ENCODE results near the gene SOSTDC1.
"Not testable (repeated sequence)": the region's sequence is repeated elsewhere in the genome, so short reads cannot be mapped to it uniquely, and the experiment has no call there.

SOSTDC1 gene

GRCh38 chr7:16465469-16466361 lies at the start of gene SOSTDC1:
Gene SOSTDC1, minus strand, starts transcription at chr7:16465738. Its CDS starts 70 bp downstream, at chr7:16465668.
- no peak for DNase-seq (ENCODE audit: low spot score)

GRCh38 chr7:16514729-16515128 lies 49.2 kb upstream of the SOSTDC1 start:
- no peak for DNase-seq (ENCODE audit: low spot score)

- DNase-seq (ENCODE audit: low spot score): no peak
These were observed 48.7 kb upstream of the SOSTDC1 start for GRCh38 chr7:16514271-16514670.

- no peak for DNase-seq (ENCODE audit: low spot score)
These were observed 46.6 kb upstream of the SOSTDC1 start for GRCh38 chr7:16512097-16512496.

GRCh38 chr7:16511314-16511713 lies 45.8 kb upstream of the SOSTDC1 start:
- no peak for DNase-seq (ENCODE audit: low spot score)

- no peak for DNase-seq (ENCODE audit: low spot score)
These were observed 44.3 kb upstream of the SOSTDC1 start for GRCh38 chr7:16509829-16510228.

- not testable (repeated sequence) for DNase-seq (ENCODE audit: low spot score)
These were observed 40.9 kb upstream of the SOSTDC1 start for GRCh38 chr7:16506422-16506821.

- DNase-seq (ENCODE audit: low spot score): no peak
These were observed 38.5 kb upstream of the SOSTDC1 start for GRCh38 chr7:16504019-16504418.

- no peak for DNase-seq (ENCODE audit: low spot score)
These were observed 36.8 kb upstream of the SOSTDC1 start for GRCh38 chr7:16502303-16502702.

- DNase-seq (ENCODE audit: low spot score): no peak
These were observed 32.6 kb upstream of the SOSTDC1 start for GRCh38 chr7:16498122-16498521.

GRCh38 chr7:16494955-16495719 lies 29.6 kb upstream of the SOSTDC1 start:
- DNase-seq (ENCODE audit: low spot score): no peak

- no peak for DNase-seq (ENCODE audit: low spot score)
These were observed 29.0 kb upstream of the SOSTDC1 start for GRCh38 chr7:16494551-16494950.

GRCh38 chr7:16493266-16493665 lies 27.7 kb upstream of the SOSTDC1 start:
- no peak for DNase-seq (ENCODE audit: low spot score)

- no peak for DNase-seq (ENCODE audit: low spot score)
These were observed 27.1 kb upstream of the SOSTDC1 start for GRCh38 chr7:16492513-16493062.

GRCh38 chr7:16491148-16491547 lies 25.6 kb upstream of the SOSTDC1 start:
- DNase-seq (ENCODE audit: low spot score): no peak

GRCh38 chr7:16484453-16485158 lies 19.1 kb upstream of the SOSTDC1 start:
- DNase-seq (ENCODE audit: low spot score): no peak

- no peak for DNase-seq (ENCODE audit: low spot score)
These were observed 14.1 kb upstream of the SOSTDC1 start for GRCh38 chr7:16479591-16479990.

GRCh38 chr7:16479161-16479560 lies 13.6 kb upstream of the SOSTDC1 start:
- no peak for DNase-seq (ENCODE audit: low spot score)

- DNase-seq (ENCODE audit: low spot score): no peak
These were observed 6.4 kb upstream of the SOSTDC1 start for GRCh38 chr7:16471933-16472332.

- DNase-seq (ENCODE audit: low spot score): no peak
These were observed 1.4 kb downstream of the SOSTDC1 start for GRCh38 chr7:16463949-16464715.

- DNase-seq (ENCODE audit: low spot score): no peak
These were observed 2.0 kb downstream of the SOSTDC1 start for GRCh38 chr7:16463520-16463919.
